HepG2 (cell line): Measurements from ENCODE around the gene PKMYT1. TPM values are rescaled to one million over a fixed set of nuclear protein-coding genes. Genes with fewer than 3 reads are reported as not detected.
A peak's percentile ranks its signal among the peaks of the same experiment; 100 is the strongest.

Source experiments
- ATAC-seq: fragments of 200-7000 bp; cut with Tn5 transposase; 3 replicates; pipeline ENCODE4 v1.9.1; 2020; ENCODE audit warnings: mild to moderate bottlenecking, moderate library complexity
- BruUV-seq: library from RNA; stranded (reverse); fragments of 400-500 nt; replicated peaks from 2 replicates; lab custom pipeline; 2021; lab: Mats Ljungman, UMichigan
- CTCF ChIA-PET: fragments of 300-600 bp; formaldehyde crosslinking; extraction: SDS; loops from one replicate; lab custom pipeline; 2021; ENCODE audit warnings: low total read pairs, inconsistent platforms, low intra/inter-chr PET ratio; lab: Yijun Ruan, JAX
- POLR2A ChIA-PET: fragments of 350-600 bp; sonication (Branson Sonifier 250); formaldehyde crosslinking; loops from one replicate; lab custom pipeline; 2020; ENCODE audit warnings: antibody characterized with exemption, inconsistent platforms; lab: Yijun Ruan, JAX
- DNase-seq: peaks from one replicate; pipeline ENCODE4 v3.0.0-alpha.2; 2015; ENCODE audit warnings: low spot score
- FAIRE-seq: peaks from 3 replicates; lab custom pipeline; 2011; peaks lifted over from hg19 to GRCh38; lab: Jason Lieb, UNC
- H2AFZ ChIP-seq: one replicate; pipeline ENCODE4 v1.6.1; 2011; ENCODE audit warnings: low read length, inconsistent platforms
- H3K27ac ChIP-seq: fragments of 300-600 bp; 3 replicates; pipeline ENCODE4 v1.8.0; 2011; ENCODE audit warnings: mixed run types, mild to moderate bottlenecking, mixed read lengths, low read length, inconsistent platforms; ENCODE audit not compliant: insufficient read depth; ENCODE audit errors: extremely low read length
- H3K27me3 ChIP-seq, 2 experiments: fragments of 200-600 bp in 1 of 2; 2 replicates in 1 of 2; 3 replicates in 1 of 2; pipeline versions ENCODE4 v1.6.0 to v1.8.0; 2011; ENCODE audit warnings: low read length in 2 of 2, mild to moderate bottlenecking in 2 of 2, moderate library complexity in 2 of 2, inconsistent platforms in 1 of 2; ENCODE audit not compliant: insufficient read depth in 2 of 2, control insufficient read depth in 1 of 2
- H3K36me3 ChIP-seq, 2 experiments: fragments of 200-600 bp in 1 of 2; replicated peaks in 1 of 2; 2 replicates in 1 of 2; 3 replicates in 1 of 2; pipeline versions ENCODE4 v1.5.1 to v1.8.0; 2011; ENCODE audit warnings: low read length in 2 of 2, inconsistent platforms in 1 of 2; ENCODE audit not compliant: insufficient read depth in 2 of 2, control insufficient read depth in 1 of 2
- H3K4me1 ChIP-seq: 2 replicates; pipeline ENCODE4 v1.5.1; 2012; ENCODE audit warnings: low read length, inconsistent platforms; ENCODE audit not compliant: insufficient read depth
- H3K4me2 ChIP-seq: 2 replicates; pipeline ENCODE4 v1.6.0; 2011; ENCODE audit warnings: low read depth, low read length, inconsistent platforms
- H3K4me3 ChIP-seq, 3 experiments: fragments of 200-600 bp in 1 of 3; sonication (generic), shearing (Covaris generic) in 1 of 3; replicated peaks in 1 of 3; 2 replicates each; pipeline ENCODE4 v1.5.1; 2011 to 2016; ENCODE audit warnings: low read length in 3 of 3, inconsistent platforms in 2 of 3, low read depth in 2 of 3, mild to moderate bottlenecking in 2 of 3, control low read depth in 1 of 3, mixed read lengths in 1 of 3; ENCODE audit not compliant: insufficient read depth in 1 of 3
- H3K79me2 ChIP-seq: one replicate; pipeline ENCODE4 v1.6.1; 2011; ENCODE audit warnings: low read length, inconsistent platforms; ENCODE audit not compliant: insufficient read depth
- H3K9ac ChIP-seq: 2 replicates; pipeline ENCODE4 v1.6.0; 2011; ENCODE audit warnings: mild to moderate bottlenecking, low read depth, low read length, inconsistent platforms; ENCODE audit not compliant: insufficient read depth
- H3K9me3 ChIP-seq: 2 replicates; pipeline ENCODE4 v1.5.1; 2012; ENCODE audit warnings: mild to moderate bottlenecking, low read length
- H4K20me1 ChIP-seq: 2 replicates; pipeline ENCODE4 v1.6.0; 2011; ENCODE audit warnings: inconsistent platforms, mild to moderate bottlenecking, low read length, moderate library complexity; ENCODE audit not compliant: insufficient read depth
- AGO1 ChIP-seq: fragments of 200-400 bp; formaldehyde crosslinking; IDR thresholded peaks from 2 replicates; pipeline ENCODE4 v1.6.1; 2017; ENCODE audit warnings: mild to moderate bottlenecking, low read depth, low read length, moderate library complexity; ENCODE audit not compliant: poor library complexity, severe bottlenecking
- AGO2 ChIP-seq: fragments of 200-400 bp; formaldehyde crosslinking; optimal IDR thresholded peaks from 2 replicates; pipeline ENCODE3; 2017; ENCODE audit warnings: mild to moderate bottlenecking, low read depth, low read length, moderate library complexity
- POLR2A ChIP-seq, 2 experiments: IDR thresholded peaks; 2 replicates each; pipeline ENCODE4 v1.6.1; 2011; ENCODE audit warnings: low read depth in 2 of 2, low read length in 2 of 2, mild to moderate bottlenecking in 1 of 2, moderate library complexity in 1 of 2; ENCODE audit not compliant: insufficient read depth in 1 of 2
- RBFOX2 ChIP-seq: fragments of 200-400 bp; formaldehyde crosslinking; IDR thresholded peaks from 2 replicates; pipeline ENCODE4 v1.6.1; 2017; ENCODE audit warnings: low read depth, mild to moderate bottlenecking, low read length
- TP53 ChIP-seq: sonication (generic); formaldehyde crosslinking; conservative IDR thresholded peaks from 2 replicates; pipeline ENCODE4 v1.4.0; 2020; ENCODE audit warnings: missing genetic modification reagents
- WGBS: methylation state at CpG from one replicate; pipeline ENCODE4 v1.1.6; 2017; ENCODE audit warnings: low lambda C conversion rate; 5-methylcytosine and 5-hydroxymethylcytosine counted together
- in situ Hi-C: cut with HindIII; loops from 2 replicates; pipeline ENCODE4 v1.10.0; 2017; ENCODE audit warnings: low pct_unique_long_range_greater_than_20kb; ENCODE audit not compliant: extremely low pct_ligation_motif_present
- intact Hi-C: fragments of 100-400 bp; cut with micrococcal nuclease; formaldehyde crosslinking; loops from one replicate; pipeline ENCODE4 v1.10.0; 2022; ENCODE audit not compliant: unreplicated experiment
- polyA plus RNA-seq, 8 experiments: library from polyadenylated mRNA; depleted of rRNA in 3 of 8; stranded (reverse) in 7 of 8; unstranded in 1 of 8; fragments of >200 nt; fragmentation: Illumina TruSeq in 4 of 8; extraction: Trizol in 4 of 8; gene quantifications; 2 replicates each; pipeline versions ENCODE4 v1.2.1 to v1.2.3, GENCODE V29; 2011 to 2016; ENCODE audit warnings: low read depth in 4 of 8, missing spikeins in 1 of 8, mixed read lengths in 1 of 8; ENCODE audit not compliant: insufficient read depth in 1 of 8
- total RNA-seq, 5 experiments: library from RNA; depleted of rRNA; stranded (reverse); fragments of >200 nt; fragmentation: Illumina TruSeq; extraction: Trizol; gene quantifications; 2 replicates each; pipeline ENCODE4 v1.2.3, GENCODE V29; 2016; ENCODE audit warnings: low read depth in 1 of 5
- TF ChIP-seq, protein P1 (sequence below): sonication (generic); formaldehyde crosslinking; IDR thresholded peaks from 2 replicates; pipeline ENCODE4 v1.4.0; 2020; ENCODE audit warnings: missing genetic modification reagents

Gene PKMYT1
- total and polyA plus RNA-seq, 2 of the 13 experiments (the other 11 are each of a cell fraction or from before 2014, with no cell fraction given), result 7.0 to 27.8 TPM

DNA sequence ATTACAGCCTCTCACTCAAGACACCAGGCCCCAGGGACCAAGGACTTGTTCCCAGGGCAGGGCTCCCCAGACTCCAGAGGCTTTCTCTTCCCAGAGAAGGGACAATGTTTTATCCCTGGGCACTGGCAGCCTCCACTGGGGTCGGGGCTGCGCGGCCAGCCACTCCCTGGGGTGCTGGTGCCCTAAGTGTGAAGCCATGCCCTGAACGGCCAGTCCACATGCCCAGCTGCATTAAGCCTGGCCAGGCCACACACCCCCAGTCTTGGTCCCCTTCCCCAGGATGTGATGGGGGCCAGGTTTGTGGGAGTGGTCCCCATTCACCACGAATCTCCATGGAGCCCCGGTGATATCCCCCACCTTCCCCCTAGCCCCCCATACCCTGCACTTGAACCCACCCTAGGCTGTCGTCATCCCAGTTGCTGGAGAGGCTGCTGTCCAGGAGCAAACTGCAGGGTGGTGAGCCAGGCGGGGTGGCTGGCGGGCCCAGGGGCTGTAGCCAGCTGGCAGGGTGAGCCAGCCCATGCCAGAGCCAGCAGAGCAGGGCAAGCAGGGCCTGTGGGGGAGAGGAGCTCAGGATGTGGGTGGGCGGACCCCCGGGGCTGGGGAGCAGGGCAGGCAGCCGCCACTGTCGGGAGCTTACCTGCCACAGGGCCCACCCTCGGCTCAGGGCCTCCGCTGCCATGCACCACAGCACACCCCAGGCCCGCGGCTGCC, 6.5 kb downstream of the PKMYT1 start:
- no peak for FAIRE-seq

More for the DNA sequence above, 6.5 kb downstream of the PKMYT1 start:
- no TSS peak for BruUV-seq
- Histone ChIP-seq H3K4me1 (peaks cover 10% of the 10 kb centered on the region), H3K9ac (no peak overlapping the region), H2AFZ (no peak overlapping the region), H3K27me3 (no peaks in the 10 kb centered on the region; a peak in 1 of 5 replicates), H3K9me3 (no peaks in the 10 kb centered on the region), H3K79me2 (peaks cover 8% of the 10 kb centered on the region), H3K4me2 (no peak overlapping the region), H3K36me3 (peaks cover 2 to 18% of the 10 kb centered on the region in 2 experiments; a peak in 3 of 5 replicates), H3K27ac (no peak overlapping the region), H3K4me3 (no peak overlapping the region), H4K20me1 (no peaks in the 10 kb centered on the region)
- DNase-seq (no peak), ATAC-seq (no peak)
- CTCF ChIA-PET, result no interaction called here
- intact Hi-C loops (no loop called here), in situ Hi-C loops (no loop called here)
- peak; percentile 96 for TF ChIP-seq AGO2
- TF ChIP-seq POLR2A (IDR thresholded peaks at IDR 0.05; ENCODE audit: insufficient read depth in 1 of 2, low read depth in 2 of 2, low read length in 2 of 2), result peak in 1 of 2 experiments; percentile 42; a peak in 2 of 4 replicates
- TF ChIP-seq AGO1, result peak; percentile 17
- TF ChIP-seq TP53, result no peak
- TF ChIP-seq RBFOX2, result peak; percentile 65
- TF ChIP-seq, protein P1, sequence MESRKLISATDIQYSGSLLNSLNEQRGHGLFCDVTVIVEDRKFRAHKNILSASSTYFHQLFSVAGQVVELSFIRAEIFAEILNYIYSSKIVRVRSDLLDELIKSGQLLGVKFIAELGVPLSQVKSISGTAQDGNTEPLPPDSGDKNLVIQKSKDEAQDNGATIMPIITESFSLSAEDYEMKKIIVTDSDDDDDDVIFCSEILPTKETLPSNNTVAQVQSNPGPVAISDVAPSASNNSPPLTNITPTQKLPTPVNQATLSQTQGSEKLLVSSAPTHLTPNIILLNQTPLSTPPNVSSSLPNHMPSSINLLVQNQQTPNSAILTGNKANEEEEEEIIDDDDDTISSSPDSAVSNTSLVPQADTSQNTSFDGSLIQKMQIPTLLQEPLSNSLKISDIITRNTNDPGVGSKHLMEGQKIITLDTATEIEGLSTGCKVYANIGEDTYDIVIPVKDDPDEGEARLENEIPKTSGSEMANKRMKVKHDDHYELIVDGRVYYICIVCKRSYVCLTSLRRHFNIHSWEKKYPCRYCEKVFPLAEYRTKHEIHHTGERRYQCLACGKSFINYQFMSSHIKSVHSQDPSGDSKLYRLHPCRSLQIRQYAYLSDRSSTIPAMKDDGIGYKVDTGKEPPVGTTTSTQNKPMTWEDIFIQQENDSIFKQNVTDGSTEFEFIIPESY (CRISPR knock-in tag), result no peak
- POLR2A ChIA-PET, result interaction anchor here (0.8 to 1.2 kb wide), 2 partner anchors 47 to 49 kb away, joined by 3 to 4 read pairs; no protein-coding TSS in a partner anchor
- 98% methylated on average over 7 of the region's 17 CpGs for WGBS
